ENCODE measurements around the gene EIF4G3.
"Not testable (repeated sequence)": the region's sequence is repeated elsewhere in the genome, so short reads cannot be mapped to it uniquely, and the experiment has no call there.

EIF4G3 gene

GRCh38 chr1:21149430-21149854 lies 27.3 kb downstream of the EIF4G3 start:
- DNase-seq, result no peak

- no peak for DNase-seq
These were observed 32.9 kb downstream of the EIF4G3 start for GRCh38 chr1:21143752-21144151.

GRCh38 chr1:21143138-21143537 lies 33.6 kb downstream of the EIF4G3 start:
- no peak for DNase-seq

GRCh38 chr1:21141030-21141429 lies 35.7 kb downstream of the EIF4G3 start:
- no peak for DNase-seq

- DNase-seq, result no peak
These were observed 37.1 kb downstream of the EIF4G3 start for GRCh38 chr1:21139601-21140000.

- not testable (repeated sequence) for DNase-seq
These were observed 40.4 kb downstream of the EIF4G3 start for GRCh38 chr1:21136344-21136743.

- DNase-seq, result no peak
These were observed 45.5 kb downstream of the EIF4G3 start for GRCh38 chr1:21131200-21131599.

GRCh38 chr1:21129407-21129806 lies 47.3 kb downstream of the EIF4G3 start:
- no peak for DNase-seq

GRCh38 chr1:21126324-21126723 lies 50.4 kb downstream of the EIF4G3 start:
- DNase-seq, result no peak

GRCh38 chr1:21124846-21125245 lies 51.9 kb downstream of the EIF4G3 start:
- no peak for DNase-seq

- no peak for DNase-seq
These were observed 53.3 kb downstream of the EIF4G3 start for GRCh38 chr1:21123287-21123948.

GRCh38 chr1:21121764-21122471 lies 54.8 kb downstream of the EIF4G3 start:
- no peak for DNase-seq

GRCh38 chr1:21118167-21118566 lies 58.5 kb downstream of the EIF4G3 start:
- no peak for DNase-seq

- DNase-seq, result no peak
These were observed 59.1 kb downstream of the EIF4G3 start for GRCh38 chr1:21117597-21118001.

- DNase-seq, result no peak
These were observed 59.5 kb downstream of the EIF4G3 start for GRCh38 chr1:21117159-21117558.

GRCh38 chr1:21115098-21115760 lies 61.5 kb downstream of the EIF4G3 start:
- no peak for DNase-seq

GRCh38 chr1:21114431-21114830 lies 62.3 kb downstream of the EIF4G3 start:
- no peak for DNase-seq

GRCh38 chr1:21110163-21110562 lies 66.5 kb downstream of the EIF4G3 start:
- no peak for DNase-seq

- no peak for DNase-seq
These were observed 70.0 kb downstream of the EIF4G3 start for GRCh38 chr1:21106709-21107108.

- no peak for DNase-seq
These were observed 70.5 kb downstream of the EIF4G3 start for GRCh38 chr1:21106238-21106637.

GRCh38 chr1:21105807-21106206 lies 70.9 kb downstream of the EIF4G3 start:
- no peak for DNase-seq

- DNase-seq, result no peak
These were observed 72.0 kb downstream of the EIF4G3 start for GRCh38 chr1:21104683-21105082.

GRCh38 chr1:21100481-21100921 lies 76.2 kb downstream of the EIF4G3 start:
- no peak for DNase-seq

- no peak for DNase-seq
These were observed 76.9 kb downstream of the EIF4G3 start for GRCh38 chr1:21099869-21100131.

Measured in NCI-H524 treated with DMSO at 0.1 percent for 48 hours (cell line).